GM10248 (cell line): ENCODE results near the gene EIF1.

Source experiments
- CTCF ChIA-PET: fragments of 300-600 bp; sonication (Branson Sonifier 250); formaldehyde crosslinking; extraction: SDS; loops from one replicate; lab custom pipeline; 2021; ENCODE audit warnings: antibody characterized with exemption; lab: Yijun Ruan, JAX
- POLR2A ChIA-PET: fragments of 350-650 bp; sonication (Branson Sonifier 250); formaldehyde crosslinking; extraction: SDS; loops from one replicate; lab custom pipeline; 2020; ENCODE audit warnings: antibody characterized with exemption; lab: Yijun Ruan, JAX
- DNase-seq: peaks from one replicate; pipeline ENCODE4 v3.0.0; 2012; ENCODE audit errors: extremely low spot score
- CTCF ChIP-seq: IDR thresholded peaks from 2 replicates; pipeline ENCODE4 v1.5.1; 2012; ENCODE audit warnings: mild to moderate bottlenecking, low read depth; ENCODE audit errors: extremely low read depth, missing control alignments, control extremely low read depth

The EIF1 gene

GRCh38 chr17:41710472-41711090 is 21.9 kb downstream of the EIF1 start:
- ChIA-PET CTCF (interaction anchor here (1.1 kb wide), 1 partner anchor 15 kb away, joined by 6 read pairs; no protein-coding TSS in a partner anchor), POLR2A (no interaction called here)
- TF ChIP-seq CTCF, result no peak
- DNase-seq, result no peak

GRCh38 chr17:41711669-41712400 is 23.1 kb downstream of the EIF1 start, which contains the start of gene GAST:
Gene GAST, plus strand, starts transcription at chr17:41712331. Its CDS starts 3,106 bp downstream, at chr17:41715437.
- no peak for DNase-seq
- TF ChIP-seq CTCF, result no peak
- ChIA-PET CTCF (interaction anchor here (1.4 to 1.7 kb wide), 2 partner anchors 11 to 16 kb away, joined by 4 to 6 read pairs; no protein-coding TSS in a partner anchor), POLR2A (no interaction called here)

DNA sequence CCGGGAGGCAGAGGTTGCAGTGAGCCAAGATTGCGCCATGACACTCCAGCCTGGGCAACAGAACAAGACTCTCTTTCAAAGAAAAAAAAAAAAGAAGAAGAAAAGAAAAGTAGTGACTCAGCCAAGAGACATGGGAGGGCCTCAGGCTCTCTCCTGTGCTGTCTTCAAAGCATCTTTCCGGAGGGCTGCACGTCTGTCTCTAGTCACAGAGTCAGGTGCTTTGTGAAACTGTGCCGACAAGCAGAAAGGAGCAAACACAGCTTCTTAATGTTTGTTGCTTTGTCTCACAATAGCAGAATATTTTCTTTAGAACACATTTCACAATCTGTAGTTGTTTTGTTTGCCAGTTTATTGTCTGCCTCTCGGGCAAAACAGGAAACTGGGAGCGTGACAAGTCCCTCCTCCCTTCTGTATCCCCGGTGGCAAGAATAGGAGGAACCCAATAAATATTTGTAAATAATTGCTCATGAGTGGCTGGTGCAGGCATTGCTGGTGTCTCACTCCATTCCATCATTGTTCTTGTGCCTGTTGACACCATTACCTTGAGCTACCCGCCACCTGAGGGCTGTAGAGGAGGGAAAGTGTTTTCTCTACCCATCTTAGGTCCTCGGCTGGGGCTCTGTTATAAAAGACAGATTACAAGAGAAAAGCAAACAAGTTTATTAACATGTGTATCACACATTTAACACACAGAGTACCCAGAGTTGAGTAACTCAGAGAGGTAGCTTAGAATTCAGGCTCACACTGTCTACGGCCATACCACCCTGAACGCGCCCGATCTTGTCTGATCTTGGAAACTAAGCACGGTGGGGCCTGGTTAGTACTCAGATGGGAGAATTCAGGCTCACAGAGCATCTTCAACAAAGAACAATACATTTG is 29.0 kb downstream of the EIF1 start:
- no peak for TF ChIP-seq CTCF
- POLR2A ChIA-PET, result no interaction called here
- no peak for DNase-seq
- CTCF ChIA-PET, result interaction anchor here (0.8 to 1.6 kb wide), 2 partner anchors 20 to 22 kb away, joined by 4 to 5 read pairs; no protein-coding TSS in a partner anchor

DNA sequence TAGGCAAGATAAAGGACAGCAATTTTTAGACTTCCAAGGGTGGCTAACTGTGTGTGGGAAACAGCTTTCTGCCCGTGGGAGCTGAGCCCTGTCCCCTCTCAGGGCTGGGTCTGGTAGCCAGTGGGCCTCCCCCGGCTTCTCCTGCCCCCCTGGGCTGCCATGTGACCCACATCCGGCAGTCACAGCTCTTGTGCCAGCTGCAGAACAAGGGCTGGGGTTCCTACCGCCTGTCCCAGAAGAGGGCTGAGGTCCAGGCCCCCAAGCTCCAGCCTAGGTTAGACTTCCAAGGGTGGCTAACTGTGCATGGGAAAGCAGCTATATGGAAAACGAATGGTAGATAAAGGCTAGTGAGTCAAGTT is 29.6 kb downstream of the EIF1 start:
- ChIA-PET POLR2A (no interaction called here), CTCF (interaction anchor here (0.8 to 1.6 kb wide), 2 partner anchors 19 to 22 kb away, joined by 4 to 5 read pairs; no protein-coding TSS in a partner anchor)
- TF ChIP-seq CTCF, result no peak
- DNase-seq, result no peak

- POLR2A ChIA-PET, result no interaction called here
- CTCF ChIA-PET, result interaction anchor here (1.3 to 1.4 kb wide), 2 partner anchors 26 to 80 kb away, joined by 3 to 6 read pairs; no protein-coding TSS in a partner anchor
- no peak for TF ChIP-seq CTCF
- no peak for DNase-seq
These were observed 33.5 kb downstream of the EIF1 start for GRCh38 chr17:41722231-41722630.
